HEK293 (cell line): Measurements from ENCODE around the gene CTDSPL2.

Experiments
- CTCF ChIA-PET: fragments of 350-600 bp; formaldehyde crosslinking; extraction: SDS; loops from one replicate; lab custom pipeline; 2021; ENCODE audit warnings: antibody characterized with exemption; lab: Yijun Ruan, JAX
- POLR2A ChIA-PET: fragments of 300-600 bp; formaldehyde crosslinking; extraction: SDS; loops from one replicate; lab custom pipeline; 2020; ENCODE audit warnings: antibody characterized with exemption, inconsistent platforms; lab: Yijun Ruan, JAX
- H3K27ac ChIP-seq: fragments of 200-500 bp; sonication (Bioruptor generic); 2 replicates; pipeline ENCODE4 v1.5.1; 2014; ENCODE audit warnings: low read depth, low read length, control low read depth, inconsistent platforms; ENCODE audit errors: extremely low read depth
- H3K36me3 ChIP-seq, 2 experiments: fragments of 200-500 bp in 1 of 2; sonication (Bioruptor generic) in 1 of 2; 1 replicate in 1 of 2; 2 replicates in 1 of 2; pipeline ENCODE4 v1.5.1; 2014 to 2017; ENCODE audit warnings: inconsistent platforms in 2 of 2, low read length in 2 of 2; ENCODE audit not compliant: control insufficient read depth in 2 of 2, insufficient read depth in 1 of 2
- H3K4me1 ChIP-seq: fragments of 200-500 bp; sonication (Bioruptor generic); 2 replicates; pipeline ENCODE4 v1.5.1; 2014; ENCODE audit warnings: mild to moderate bottlenecking, low read length, inconsistent platforms; ENCODE audit not compliant: control insufficient read depth, insufficient read depth
- H3K4me3 ChIP-seq: 2 replicates; pipeline ENCODE4 v1.5.1; 2011; ENCODE audit warnings: low read depth, mild to moderate bottlenecking, control low read depth, low read length, moderate library complexity
- H3K9me3 ChIP-seq: fragments of 200-500 bp; sonication (Bioruptor generic); 2 replicates; pipeline ENCODE4 v1.5.1; 2014; ENCODE audit warnings: low read depth, low read length, inconsistent platforms; ENCODE audit not compliant: control insufficient read depth, insufficient read depth
- EGR2 ChIP-seq: fragments of 450-650 bp; formaldehyde crosslinking; IDR thresholded peaks from 2 replicates; pipeline ENCODE4 v1.5.1; 2016; ENCODE audit warnings: low read depth, missing biosample characterization, missing genetic modification characterization
- FEZF1 ChIP-seq: fragments of 450-650 bp; formaldehyde crosslinking; IDR thresholded peaks from 2 replicates; pipeline ENCODE4 v1.5.1; 2016; ENCODE audit warnings: missing biosample characterization, missing genetic modification characterization
- PRDM6 ChIP-seq: fragments of 450-650 bp; formaldehyde crosslinking; IDR thresholded peaks from 2 replicates; pipeline ENCODE4 v1.5.1; 2017; ENCODE audit warnings: missing biosample characterization, missing genetic modification characterization
- ZBTB20 ChIP-seq: fragments of 450-650 bp; formaldehyde crosslinking; IDR thresholded peaks from 2 replicates; pipeline ENCODE4 v1.5.1; 2016; ENCODE audit warnings: missing biosample characterization, missing genetic modification characterization
- ZBTB48 ChIP-seq: fragments of 450-650 bp; formaldehyde crosslinking; IDR thresholded peaks from 2 replicates; pipeline ENCODE4 v1.5.1; 2016; ENCODE audit warnings: missing biosample characterization, missing genetic modification characterization
- ZIC2 ChIP-seq: fragments of 450-650 bp; formaldehyde crosslinking; IDR thresholded peaks from 2 replicates; pipeline ENCODE4 v1.5.1; 2016; ENCODE audit warnings: missing biosample characterization, missing genetic modification characterization
- ZNF114 ChIP-seq: fragments of 450-650 bp; formaldehyde crosslinking; IDR thresholded peaks from 2 replicates; pipeline ENCODE4 v1.5.0; 2017; ENCODE audit warnings: missing biosample characterization, missing genetic modification characterization
- ZNF121 ChIP-seq: fragments of 450-650 bp; formaldehyde crosslinking; IDR thresholded peaks from 2 replicates; pipeline ENCODE4 v1.5.1; 2016; ENCODE audit warnings: missing biosample characterization, missing genetic modification characterization
- ZNF16 ChIP-seq: fragments of 450-650 bp; formaldehyde crosslinking; IDR thresholded peaks from 2 replicates; pipeline ENCODE4 v1.5.1; 2016; ENCODE audit warnings: low read depth, missing biosample characterization, missing genetic modification characterization
- ZNF354C ChIP-seq: fragments of 450-650 bp; formaldehyde crosslinking; IDR thresholded peaks from 2 replicates; pipeline ENCODE4 v1.5.1; 2016; ENCODE audit warnings: missing biosample characterization, missing genetic modification characterization, low read depth, borderline replicate concordance
- ZNF513 ChIP-seq: fragments of 450-650 bp; IDR thresholded peaks from 2 replicates; pipeline ENCODE4 v1.5.1; 2018; ENCODE audit warnings: missing biosample characterization, missing genetic modification characterization
- ZNF514 ChIP-seq: fragments of 450-650 bp; formaldehyde crosslinking; IDR thresholded peaks from 2 replicates; pipeline ENCODE4 v1.5.1; 2016; ENCODE audit warnings: missing biosample characterization, missing genetic modification characterization
- ZNF521 ChIP-seq: fragments of 450-650 bp; formaldehyde crosslinking; IDR thresholded peaks from 2 replicates; pipeline ENCODE4 v1.5.1; 2017; ENCODE audit warnings: missing biosample characterization, mild to moderate bottlenecking, missing genetic modification characterization
- ZNF664 ChIP-seq: fragments of 450-650 bp; formaldehyde crosslinking; IDR thresholded peaks from 2 replicates; pipeline ENCODE4 v1.5.1; 2016; ENCODE audit warnings: missing biosample characterization, missing genetic modification characterization
- TF ChIP-seq, protein P1 (sequence below): fragments of 450-650 bp; formaldehyde crosslinking; IDR thresholded peaks from 2 replicates; pipeline ENCODE4 v1.5.1; 2016; ENCODE audit warnings: missing biosample characterization, missing genetic modification characterization

CTDSPL2 gene

GRCh38 chr15:44381236-44381635, 46.2 kb upstream of the CTDSPL2 start:
- TF ChIP-seq EGR2 (no peak), ZNF114 (tag by site-specific recombination) (no peak), ZNF521 (tag by site-specific recombination) (no peak), ZBTB48 (no peak), ZNF664 (tag by site-specific recombination) (no peak), ZNF16 (tag by site-specific recombination) (no peak), ZBTB20 (tag by site-specific recombination) (no peak), ZNF514 (tag by site-specific recombination) (no peak)
- TF ChIP-seq, protein P1, sequence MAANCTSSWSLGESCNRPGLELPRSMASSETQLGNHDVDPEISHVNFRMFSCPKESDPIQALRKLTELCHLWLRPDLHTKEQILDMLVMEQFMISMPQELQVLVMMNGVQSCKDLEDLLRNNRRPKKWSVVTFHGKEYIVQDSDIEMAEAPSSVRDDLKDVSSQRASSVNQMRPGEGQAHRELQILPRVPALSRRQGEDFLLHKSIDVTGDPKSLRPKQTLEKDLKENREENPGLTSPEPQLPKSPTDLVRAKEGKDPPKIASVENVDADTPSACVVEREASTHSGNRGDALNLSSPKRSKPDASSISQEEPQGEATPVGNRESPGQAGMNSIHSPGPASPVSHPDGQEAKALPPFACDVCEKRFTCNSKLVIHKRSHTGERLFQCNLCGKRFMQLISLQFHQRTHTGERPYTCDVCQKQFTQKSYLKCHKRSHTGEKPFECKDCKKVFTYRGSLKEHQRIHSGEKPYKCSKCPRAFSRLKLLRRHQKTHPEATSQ (tag by site-specific recombination): no peak
- Histone ChIP-seq H3K36me3 (peaks cover 0 to 8% of the 10 kb centered on the region in 2 experiments; a peak in 2 of 3 replicates), H3K9me3 (no peaks in the 10 kb centered on the region), H3K4me3 (no peak overlapping the region), H3K4me1 (no peaks in the 10 kb centered on the region), H3K27ac (no peak overlapping the region)
- ChIA-PET CTCF (interaction anchor here (0.6 kb wide), 2 partner anchors 12 to 303 kb away, joined by 3 read pairs; no protein-coding TSS in a partner anchor), POLR2A (interaction anchor here (0.5 kb wide), 1 partner anchor 54 kb away, joined by 3 read pairs; no protein-coding TSS in a partner anchor)

GRCh38 chr15:44385344-44385942, 42.0 kb upstream of the CTDSPL2 start:
- no peak overlapping the region for H3K4me3 ChIP-seq
- TF ChIP-seq ZNF513 (tag by site-specific recombination) (no peak), ZNF121 (tag by site-specific recombination) (peak; percentile 62; the same call in 1 of the 2 replicates)
- ChIA-PET CTCF (no interaction called here), POLR2A (no interaction called here)
- no peaks in the 10 kb centered on the region for H3K4me1 ChIP-seq
- H3K27ac ChIP-seq: no peak overlapping the region
- no peaks in the 10 kb centered on the region for H3K9me3 ChIP-seq
- H3K36me3 ChIP-seq: no peaks in the 10 kb centered on the region; a peak in 1 of 3 replicates

DNA sequence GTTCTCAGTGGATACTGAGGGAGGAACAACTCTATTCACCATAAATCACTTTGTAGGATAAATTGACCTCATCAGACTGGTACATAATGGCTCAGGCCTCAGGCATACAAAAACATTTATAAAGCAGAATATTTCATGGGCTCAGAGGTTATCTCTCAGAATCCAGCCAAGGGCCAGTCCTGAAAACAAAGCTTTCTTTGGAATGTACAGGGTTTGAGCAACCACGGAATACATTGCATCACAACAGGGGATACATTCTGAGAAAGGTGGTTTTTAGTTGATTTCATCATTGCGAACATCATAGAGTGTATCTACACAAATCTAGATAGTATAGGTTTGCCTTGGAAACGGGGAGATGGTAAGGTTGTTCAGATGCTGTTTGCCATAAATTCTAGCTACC, 33.4 kb upstream of the CTDSPL2 start:
- Histone ChIP-seq H3K9me3 (no peaks in the 10 kb centered on the region), H3K4me3 (no peak overlapping the region), H3K4me1 (no peaks in the 10 kb centered on the region), H3K27ac (no peak overlapping the region), H3K36me3 (no peaks in the 10 kb centered on the region; a peak in 1 of 3 replicates)
- no peak for TF ChIP-seq ZIC2 (tag by site-specific recombination)
- no peak for TF ChIP-seq ZNF354C
- TF ChIP-seq FEZF1 (tag by site-specific recombination): no peak
- TF ChIP-seq PRDM6 (tag by site-specific recombination): no peak
- CTCF ChIA-PET: interaction anchor here (0.6 kb wide), 2 partner anchors 13 to 38 kb away, joined by 3 read pairs; no protein-coding TSS in a partner anchor
- POLR2A ChIA-PET: no interaction called here
